ENCODE data around the gene PIKFYVE. TPM values are rescaled to one million over a fixed set of nuclear protein-coding genes. Genes with fewer than 3 reads are reported as not detected.

Gene PIKFYVE
- total and polyA plus RNA-seq, 2 of the 8 experiments (the other 6 are each of a cell fraction or from before 2014, with no cell fraction given) = 8.8 to 33.5 TPM

GRCh38 chr2:208228476-208228875 is 37.6 kb upstream of the PIKFYVE start (continued):
- no peak for TF ChIP-seq RFX5 (IDR thresholded peaks at IDR 0.05; ENCODE audit: borderline replicate concordance, low read depth, low read length)
- no peak for TF ChIP-seq KDM5A (IDR thresholded peaks at IDR 0.05; ENCODE audit: low read length)
- TF ChIP-seq KDM4A (IDR thresholded peaks at IDR 0.05; ENCODE audit: low read depth, low read length, severe bottlenecking) = no peak
- no peak for TF ChIP-seq RXRA (IDR thresholded peaks at IDR 0.05; ENCODE audit: insufficient read depth, low read depth, low read length)
- no peak for TF ChIP-seq SUZ12 (IDR thresholded peaks at IDR 0.05; ENCODE audit: low read length)
- no peak for TF ChIP-seq HDAC6 (IDR thresholded peaks at IDR 0.05; ENCODE audit: low read depth, low read length)
